SK-N-SH (cell line): Measurements from ENCODE around the gene EIF5. TPM values are rescaled to one million over a fixed set of nuclear protein-coding genes. Genes with fewer than 3 reads are reported as not detected.

Source experiments
- CTCF ChIA-PET: fragments of 300-600, 350-600 bp; formaldehyde crosslinking; extraction: SDS; loops from one replicate; lab custom pipeline; 2021; lab: Yijun Ruan, JAX
- POLR2A ChIA-PET: fragments of 350-600 bp; sonication (Branson Sonifier 250); formaldehyde crosslinking; extraction: SDS; loops from one replicate; lab custom pipeline; 2020; ENCODE audit warnings: antibody characterized with exemption, inconsistent platforms; lab: Yijun Ruan, JAX
- DNase-seq: peaks from one replicate; pipeline ENCODE4 v3.0.0; 2012
- H2AFZ ChIP-seq: fragments of 200-600 bp; sonication (generic); 2 replicates; pipeline ENCODE4 v1.8.1; 2016; ENCODE audit warnings: antibody characterized with exemption, mild to moderate bottlenecking, low read depth
- H3F3A ChIP-seq: fragments of 200-600 bp; sonication (generic); replicated peaks from 2 replicates; pipeline ENCODE3; 2016; ENCODE audit warnings: antibody characterized with exemption, mild to moderate bottlenecking; ENCODE audit not compliant: insufficient read depth
- H3K27ac ChIP-seq, 2 experiments: fragments of 200-500 bp in 1 of 2; fragments of 200-600 bp in 1 of 2; sonication (Bioruptor generic) in 1 of 2; sonication (generic), shearing (Covaris generic) in 1 of 2; 2 replicates each; pipeline versions ENCODE4 v1.5.1 to v1.6.1; 2014 to 2016; ENCODE audit warnings: low read depth in 2 of 2, inconsistent platforms in 1 of 2, low read length in 1 of 2, mild to moderate bottlenecking in 1 of 2, mixed read lengths in 1 of 2
- H3K27me3 ChIP-seq: fragments of 200-600 bp; sonication (generic), shearing (Covaris generic); 2 replicates; pipeline ENCODE4 v1.6.1; 2016; ENCODE audit warnings: mixed run types; ENCODE audit not compliant: insufficient read depth
- H3K36me3 ChIP-seq, 2 experiments: fragments of 200-500 bp in 1 of 2; fragments of 200-600 bp in 1 of 2; sonication (Bioruptor generic) in 1 of 2; sonication (generic) in 1 of 2; replicated peaks in 1 of 2; 2 replicates each; pipeline versions ENCODE3 to v1.5.1; 2014 to 2016; ENCODE audit warnings: low read length in 1 of 2, mild to moderate bottlenecking in 1 of 2; ENCODE audit not compliant: insufficient read depth in 2 of 2, control insufficient read depth in 1 of 2
- H3K4me1 ChIP-seq, 2 experiments: fragments of 200-500 bp in 1 of 2; fragments of 200-600 bp in 1 of 2; sonication (Bioruptor generic) in 1 of 2; sonication (generic), shearing (Covaris generic) in 1 of 2; 2 replicates each; pipeline versions ENCODE4 v1.5.1 to v1.6.1; 2014 to 2016; ENCODE audit warnings: low read depth in 1 of 2, low read length in 1 of 2, mixed run types in 1 of 2; ENCODE audit not compliant: insufficient read depth in 2 of 2, control insufficient read depth in 1 of 2
- H3K4me2 ChIP-seq: fragments of 200-600 bp; sonication (generic), shearing (Covaris generic); 2 replicates; pipeline ENCODE4 v1.6.1; 2017; ENCODE audit warnings: mixed run types
- H3K4me3 ChIP-seq, 2 experiments: fragments of 200-500 bp in 1 of 2; fragments of 200-600 bp in 1 of 2; sonication (Bioruptor generic) in 1 of 2; sonication (generic), shearing (Covaris generic) in 1 of 2; 2 replicates each; pipeline versions ENCODE4 v1.5.1 to v1.8.1; 2014 to 2016; ENCODE audit warnings: low read depth in 2 of 2, inconsistent platforms in 1 of 2, low read length in 1 of 2, mild to moderate bottlenecking in 1 of 2, mixed read lengths in 1 of 2, moderate library complexity in 1 of 2
- H3K79me2 ChIP-seq: fragments of 200-600 bp; sonication (generic); 2 replicates; pipeline ENCODE4 v1.8.1; 2017; ENCODE audit warnings: mild to moderate bottlenecking; ENCODE audit not compliant: insufficient read depth
- H3K9ac ChIP-seq: fragments of 200-600 bp; sonication (generic); 2 replicates; pipeline ENCODE4 v1.6.1; 2017; ENCODE audit warnings: mixed run types
- H3K9me2 ChIP-seq: fragments of 200-600 bp; sonication (generic); 2 replicates; pipeline ENCODE4 v1.6.1; 2017; ENCODE audit warnings: mixed run types
- H3K9me3 ChIP-seq: fragments of 200-600 bp; sonication (generic); 2 replicates; pipeline ENCODE4 v1.6.1; 2017; ENCODE audit warnings: mixed run types, mild to moderate bottlenecking, moderate library complexity
- H4K20me1 ChIP-seq: fragments of 200-600 bp; sonication (generic); 2 replicates; pipeline ENCODE4 v1.6.1; 2017; ENCODE audit warnings: mild to moderate bottlenecking, mixed run types; ENCODE audit not compliant: insufficient read depth
- ELF1 ChIP-seq: IDR thresholded peaks from 2 replicates; pipeline ENCODE4 v1.4.0; 2012
- FOSL2 ChIP-seq: IDR thresholded peaks from 2 replicates; pipeline ENCODE4 v1.4.0; 2012; ENCODE audit warnings: low read depth, mild to moderate bottlenecking, moderate library complexity, borderline replicate concordance
- FOXJ3 ChIP-seq: sonication (generic); formaldehyde crosslinking; IDR thresholded peaks from 2 replicates; pipeline ENCODE4 v1.5.1; 2020; ENCODE audit warnings: mild to moderate bottlenecking, missing genetic modification reagents
- GABPA ChIP-seq: IDR thresholded peaks from 2 replicates; pipeline ENCODE4 v1.4.0; 2012; ENCODE audit warnings: low read depth, mild to moderate bottlenecking
- GATA2 ChIP-seq: sonication (generic); formaldehyde crosslinking; IDR thresholded peaks from 2 replicates; pipeline ENCODE4 v1.5.0; 2020; ENCODE audit warnings: mild to moderate bottlenecking, missing genetic modification reagents
- JUND ChIP-seq: IDR thresholded peaks from 2 replicates; pipeline ENCODE4 v1.4.0; 2012
- MEF2A ChIP-seq: IDR thresholded peaks from 2 replicates; pipeline ENCODE4 v1.4.0; 2012; ENCODE audit warnings: low read depth, borderline replicate concordance
- NRF1 ChIP-seq: IDR thresholded peaks from 2 replicates; pipeline ENCODE4 v1.6.1; 2012; ENCODE audit warnings: low read depth, mild to moderate bottlenecking, low read length
- RCOR1 ChIP-seq: fragments of 150-350 bp; IDR thresholded peaks from 2 replicates; pipeline ENCODE4 v1.6.1; 2017; ENCODE audit warnings: antibody characterized with exemption, low read length
- SIN3A ChIP-seq: IDR thresholded peaks from 2 replicates; pipeline ENCODE4 v1.6.1; 2012; ENCODE audit warnings: low read depth, mild to moderate bottlenecking, low read length, moderate library complexity, borderline replicate concordance
- TEAD4 ChIP-seq: IDR thresholded peaks from 2 replicates; pipeline ENCODE4 v1.4.0; 2012; ENCODE audit warnings: mild to moderate bottlenecking, borderline replicate concordance; ENCODE audit not compliant: insufficient read depth
- WGBS: methylation state at CpG from one replicate; pipeline ENCODE4 v1.1.6; 2017; ENCODE audit warnings: low lambda C conversion rate; 5-methylcytosine and 5-hydroxymethylcytosine counted together
- polyA plus RNA-seq, 3 experiments: library from polyadenylated mRNA; depleted of rRNA; stranded (reverse); fragments of >200 nt; gene quantifications; 2 replicates each; pipeline ENCODE4 v1.2.3, GENCODE V29; 2012
- TF ChIP-seq, protein P1 (sequence below): IDR thresholded peaks from 2 replicates; pipeline ENCODE4 v1.4.0; 2012; ENCODE audit warnings: low read depth
- TF ChIP-seq, protein P2 (sequence below): IDR thresholded peaks from 2 replicates; pipeline ENCODE4; 2012

Gene EIF5
- polyA plus RNA-seq, 1 of the 3 experiments (the other 2 are of a cell fraction), result 127 TPM

DNA sequence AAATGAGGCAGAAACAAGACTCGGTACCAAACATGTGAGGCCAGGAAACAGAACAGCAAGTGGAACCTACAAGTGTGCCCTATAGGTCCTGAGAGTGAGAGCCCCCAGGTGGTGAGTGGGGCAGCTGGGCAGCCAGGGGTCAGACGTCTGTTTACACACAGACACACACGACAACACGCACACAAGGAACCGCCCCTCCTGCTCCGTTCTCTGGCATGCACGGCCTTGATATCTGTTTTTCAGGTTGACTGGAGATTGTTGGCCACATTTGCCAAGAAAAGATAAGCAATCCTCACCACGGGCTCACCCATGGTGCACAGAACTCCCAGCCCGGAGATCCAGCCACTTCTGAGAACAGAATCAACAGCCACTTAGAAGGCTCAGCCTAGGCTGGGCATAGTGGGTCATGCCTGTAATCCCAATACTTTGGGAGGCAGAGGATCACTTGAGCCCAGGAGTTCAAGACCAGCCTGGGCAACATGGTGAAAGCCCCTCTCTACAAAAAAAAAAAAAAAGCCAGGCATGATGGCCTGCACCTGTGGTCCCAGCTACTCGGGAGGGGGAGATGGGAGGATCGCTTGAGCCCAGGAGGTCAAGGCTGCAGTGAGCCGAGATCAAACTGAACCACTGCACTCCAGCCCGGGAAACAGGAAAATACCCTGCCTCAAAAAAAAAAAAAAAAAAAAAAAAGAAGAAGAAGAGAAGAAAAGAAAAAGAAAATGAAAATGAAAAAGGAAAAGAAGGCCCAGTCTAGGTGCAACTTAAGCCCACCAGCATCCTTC lies 19.4 kb upstream of the EIF5 start:
- Histone ChIP-seq H3K4me2 (no peak overlapping the region), H3K9ac (no peak overlapping the region), H3F3A (no peaks in the 10 kb centered on the region), H3K9me3 (no peaks in the 10 kb centered on the region), H2AFZ (no peak overlapping the region), H3K4me1 (no peaks in the 10 kb centered on the region), H3K79me2 (no peaks in the 10 kb centered on the region), H4K20me1 (no peaks in the 10 kb centered on the region), H3K4me3 (no peak overlapping the region), H3K9me2 (no peaks in the 10 kb centered on the region), H3K36me3 (no peaks in the 10 kb centered on the region), H3K27ac (no peak overlapping the region), H3K27me3 (no peaks in the 10 kb centered on the region)
- POLR2A ChIA-PET, result no interaction called here
- TF ChIP-seq, protein P1, sequence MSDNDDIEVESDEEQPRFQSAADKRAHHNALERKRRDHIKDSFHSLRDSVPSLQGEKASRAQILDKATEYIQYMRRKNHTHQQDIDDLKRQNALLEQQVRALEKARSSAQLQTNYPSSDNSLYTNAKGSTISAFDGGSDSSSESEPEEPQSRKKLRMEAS, result no peak
- TF ChIP-seq FOXJ3 (CRISPR knock-in tag) (no peak), GATA2 (CRISPR knock-in tag) (no peak)
- CTCF ChIA-PET, result interaction anchor here (1.3 kb wide), 1 partner anchor 210 kb away, joined by 3 read pairs; no protein-coding TSS in a partner anchor
- no peak for DNase-seq
- WGBS, result 80% methylated on average over 13 of the region's 13 CpGs

DNA sequence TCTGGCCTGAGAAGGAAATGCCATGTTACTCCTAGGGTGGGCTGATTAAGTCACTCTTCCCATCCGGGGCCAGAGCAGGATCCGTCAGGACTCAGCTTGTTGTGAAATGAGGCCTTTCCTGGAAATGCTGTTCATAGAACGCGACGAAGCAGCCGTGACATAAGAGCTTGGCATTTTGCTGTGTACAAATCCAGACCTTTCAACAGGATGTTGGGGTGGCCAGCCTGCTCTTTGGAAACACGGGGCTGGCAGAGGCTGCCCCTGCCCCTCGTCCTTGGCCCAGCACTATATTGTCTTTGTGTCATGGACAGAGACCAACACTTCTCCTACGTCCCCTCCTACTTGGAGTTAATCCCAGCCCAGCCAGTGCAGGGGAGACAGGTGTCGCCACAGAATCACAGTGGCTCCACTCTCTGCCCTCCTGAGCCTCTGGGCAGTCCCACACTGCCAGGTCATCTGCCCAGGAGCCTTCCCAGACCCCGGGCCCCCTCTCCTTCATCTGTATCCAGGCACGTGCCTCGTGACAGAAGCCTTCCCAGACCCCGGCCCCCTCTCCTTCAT lies 18.6 kb upstream of the EIF5 start:
- Histone ChIP-seq H3K79me2 (no peaks in the 10 kb centered on the region), H3K4me3 (no peak overlapping the region), H3K4me1 (no peaks in the 10 kb centered on the region), H3K9me2 (no peaks in the 10 kb centered on the region), H3K27ac (no peak overlapping the region), H3K9me3 (no peaks in the 10 kb centered on the region), H3K9ac (no peak overlapping the region), H3K4me2 (no peak overlapping the region), H3K27me3 (no peaks in the 10 kb centered on the region), H3F3A (no peaks in the 10 kb centered on the region), H3K36me3 (no peaks in the 10 kb centered on the region), H4K20me1 (no peaks in the 10 kb centered on the region), H2AFZ (no peak overlapping the region)
- POLR2A ChIA-PET, result no interaction called here
- WGBS, result 78% methylated on average over 8 of the region's 14 CpGs
- CTCF ChIA-PET, result interaction anchor here (1.3 kb wide), 1 partner anchor 211 kb away, joined by 3 read pairs; no protein-coding TSS in a partner anchor
- TF ChIP-seq JUND (no peak), NRF1 (no peak), SIN3A (no peak)
- TF ChIP-seq, all 33 proteins: peak for 0
- DNase-seq, result no peak

DNA sequence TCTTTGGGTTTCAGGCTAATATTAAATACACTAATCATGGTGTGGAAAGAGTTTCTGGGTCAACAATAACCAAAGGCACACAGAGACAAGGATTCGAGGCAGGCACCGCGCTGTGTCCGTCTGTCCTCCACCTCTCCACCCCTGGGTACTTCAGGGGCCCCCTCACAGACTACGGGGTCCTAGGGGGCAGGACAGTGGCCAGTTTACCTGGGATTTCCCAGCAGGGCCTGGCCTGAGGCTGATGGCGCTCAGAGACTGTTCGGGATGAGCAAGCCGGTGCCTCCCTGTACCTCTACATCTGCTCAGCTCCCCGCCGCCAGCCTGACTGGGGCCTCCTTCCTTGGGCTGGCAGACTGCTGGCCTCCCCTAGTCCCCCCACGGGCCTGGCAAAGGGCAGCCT lies 18.1 kb upstream of the EIF5 start:
- 81% methylated on average over 9 of the region's 11 CpGs for WGBS
- POLR2A ChIA-PET, result no interaction called here
- no peaks in the 10 kb centered on the region for H3K9me2 ChIP-seq
- no peaks in the 10 kb centered on the region for H3K79me2 ChIP-seq
- no peak overlapping the region for H3K4me3 ChIP-seq
- CTCF ChIA-PET, result interaction anchor here (1.3 kb wide), 1 partner anchor 211 kb away, joined by 3 read pairs; no protein-coding TSS in a partner anchor
- no peak overlapping the region for H2AFZ ChIP-seq
- H3K27ac ChIP-seq, result no peak overlapping the region
- no peak overlapping the region for H3K9ac ChIP-seq
- no peak for DNase-seq
- no peaks in the 10 kb centered on the region for H3K27me3 ChIP-seq
- H3K9me3 ChIP-seq, result no peaks in the 10 kb centered on the region
- H4K20me1 ChIP-seq, result no peaks in the 10 kb centered on the region
- no peak overlapping the region for H3K4me2 ChIP-seq
- no peaks in the 10 kb centered on the region for H3K4me1 ChIP-seq
- no peaks in the 10 kb centered on the region for H3K36me3 ChIP-seq
- TF ChIP-seq MEF2A (no peak), ELF1 (no peak), GABPA (no peak), SIN3A (no peak), TEAD4 (no peak), FOSL2 (no peak), RCOR1 (no peak)
- TF ChIP-seq, protein P2, sequence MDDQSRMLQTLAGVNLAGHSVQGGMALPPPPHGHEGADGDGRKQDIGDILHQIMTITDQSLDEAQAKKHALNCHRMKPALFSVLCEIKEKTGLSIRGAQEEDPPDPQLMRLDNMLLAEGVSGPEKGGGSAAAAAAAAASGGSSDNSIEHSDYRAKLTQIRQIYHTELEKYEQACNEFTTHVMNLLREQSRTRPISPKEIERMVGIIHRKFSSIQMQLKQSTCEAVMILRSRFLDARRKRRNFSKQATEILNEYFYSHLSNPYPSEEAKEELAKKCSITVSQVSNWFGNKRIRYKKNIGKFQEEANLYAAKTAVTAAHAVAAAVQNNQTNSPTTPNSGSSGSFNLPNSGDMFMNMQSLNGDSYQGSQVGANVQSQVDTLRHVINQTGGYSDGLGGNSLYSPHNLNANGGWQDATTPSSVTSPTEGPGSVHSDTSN, result no peak
- no peaks in the 10 kb centered on the region for H3F3A ChIP-seq
